Activated B cell treated with CpG ODN at 0.5 μM for 24 hours (primary cell): ENCODE measurements around the gene ESYT2. TPM values are rescaled to one million over a fixed set of nuclear protein-coding genes. Genes with fewer than 3 reads are reported as not detected.

ENCODE experiments used
- ATAC-seq: fragments of 200-7000 bp; cut with Tn5 transposase; one replicate; pipeline ENCODE4 v1.10.0; 2021; ENCODE audit warnings: low read depth, mild to moderate bottlenecking, moderate library complexity
- CTCF ChIA-PET: fragments of 350-600 bp; sonication (Branson Sonifier 250); formaldehyde crosslinking; loops from one replicate; lab custom pipeline; 2021; ENCODE audit warnings: antibody characterized with exemption; lab: Charles Lee
- POLR2A ChIA-PET: fragments of 350-600 bp; sonication (Branson Sonifier 250); formaldehyde crosslinking; loops from one replicate; lab custom pipeline; 2021; ENCODE audit warnings: antibody characterized with exemption; lab: Charles Lee
- DNase-seq: peaks from one replicate; pipeline ENCODE4 v3.0.0; 2022
- H3K27ac Mint-ChIP-seq: one replicate; pipeline ENCODE4 v1.8.0; 2020; ENCODE audit warnings: mixed read lengths
- H3K27me3 Mint-ChIP-seq: one replicate; pipeline ENCODE4 v1.8.0; 2021; ENCODE audit warnings: mixed read lengths
- H3K36me3 Mint-ChIP-seq: one replicate; pipeline ENCODE4 v1.8.0; 2021; ENCODE audit warnings: low read depth, mixed read lengths
- H3K4me1 Mint-ChIP-seq: one replicate; pipeline ENCODE4 v1.8.0; 2021; ENCODE audit warnings: mixed read lengths
- H3K4me3 Mint-ChIP-seq: one replicate; pipeline ENCODE4 v1.8.0; 2020; ENCODE audit warnings: mild to moderate bottlenecking, mixed read lengths
- H3K9me3 Mint-ChIP-seq: one replicate; pipeline ENCODE4 v1.8.0; 2020; ENCODE audit warnings: mixed read lengths
- CTCF ChIP-seq: fragments of 200-600 bp; IDR thresholded peaks from one replicate; pipeline ENCODE4 v1.8.0; 2022; ENCODE audit warnings: antibody characterized with exemption, mild to moderate bottlenecking
- intact Hi-C: fragments of 100-400 bp; cut with micrococcal nuclease; formaldehyde crosslinking; loops from one replicate; pipeline ENCODE4 v1.15.1; 2024
- total RNA-seq: library from RNA; stranded (reverse); gene quantifications from 2 replicates; pipeline ENCODE4 v1.2.3, GENCODE V29; 2022

The ESYT2 gene
- total RNA-seq, 1 donor from 2014 or later = 21.3 TPM

GRCh38 chr7:158742065-158742821 is 87.1 kb downstream of the ESYT2 start:
- no peak overlapping the region for H3K4me3 Mint-ChIP-seq
- H3K27me3 Mint-ChIP-seq = no peaks in the 10 kb centered on the region
- peaks cover 85% of the 10 kb centered on the region for H3K36me3 Mint-ChIP-seq
- H3K9me3 Mint-ChIP-seq = no peaks in the 10 kb centered on the region
- intact Hi-C loops = no loop called here
- ChIA-PET CTCF (no interaction called here), POLR2A (no interaction called here)
- no peak overlapping the region for H3K27ac Mint-ChIP-seq
- DNase-seq (no peak), ATAC-seq (no peak)
- no peaks in the 10 kb centered on the region for H3K4me1 Mint-ChIP-seq
- no peak for TF ChIP-seq CTCF

GRCh38 chr7:158741294-158741666 is 88.0 kb downstream of the ESYT2 start:
- Mint-ChIP-seq H3K4me1 (no peaks in the 10 kb centered on the region), H3K9me3 (no peaks in the 10 kb centered on the region), H3K36me3 (peaks cover 84% of the 10 kb centered on the region), H3K27ac (no peak overlapping the region), H3K27me3 (no peaks in the 10 kb centered on the region), H3K4me3 (no peak overlapping the region)
- CTCF ChIA-PET = no interaction called here
- ATAC-seq = no peak
- intact Hi-C loops = no loop called here
- TF ChIP-seq CTCF = no peak
- no peak for DNase-seq
- POLR2A ChIA-PET = no interaction called here

- H3K27me3 Mint-ChIP-seq = no peaks in the 10 kb centered on the region
- ChIA-PET POLR2A (no interaction called here), CTCF (no interaction called here)
- H3K36me3 Mint-ChIP-seq = peaks cover 84% of the 10 kb centered on the region
- DNase-seq (no peak), ATAC-seq (no peak)
- intact Hi-C loops = no loop called here
- H3K9me3 Mint-ChIP-seq = no peaks in the 10 kb centered on the region
- H3K4me3 Mint-ChIP-seq = no peak overlapping the region
- no peak overlapping the region for H3K27ac Mint-ChIP-seq
- TF ChIP-seq CTCF = no peak
- H3K4me1 Mint-ChIP-seq = no peaks in the 10 kb centered on the region
Observed at GRCh38 chr7:158740657-158741293, 88.5 kb downstream of the ESYT2 start.

GRCh38 chr7:158740013-158740656 is 89.2 kb downstream of the ESYT2 start:
- ChIA-PET POLR2A (no interaction called here), CTCF (no interaction called here)
- intact Hi-C loops = no loop called here
- Mint-ChIP-seq H3K36me3 (peaks cover 82% of the 10 kb centered on the region), H3K4me1 (no peaks in the 10 kb centered on the region), H3K9me3 (no peaks in the 10 kb centered on the region), H3K27ac (no peak overlapping the region), H3K27me3 (no peaks in the 10 kb centered on the region), H3K4me3 (no peak overlapping the region)
- DNase-seq (no peak), ATAC-seq (no peak)
- TF ChIP-seq CTCF = no peak

- no peaks in the 10 kb centered on the region for H3K4me1 Mint-ChIP-seq
- H3K27ac Mint-ChIP-seq = no peak overlapping the region
- H3K4me3 Mint-ChIP-seq = no peak overlapping the region
- TF ChIP-seq CTCF = no peak
- ChIA-PET POLR2A (no interaction called here), CTCF (no interaction called here)
- H3K36me3 Mint-ChIP-seq = peaks cover 84% of the 10 kb centered on the region
- no peaks in the 10 kb centered on the region for H3K9me3 Mint-ChIP-seq
- DNase-seq = no peak
- no peaks in the 10 kb centered on the region for H3K27me3 Mint-ChIP-seq
- ATAC-seq = no peak
- intact Hi-C loops = no loop called here
Observed at GRCh38 chr7:158738841-158739240, 90.5 kb downstream of the ESYT2 start.
